IMR-90 (cell line): Measurements from ENCODE around the gene NKAIN4. TPM values are rescaled to one million over a fixed set of nuclear protein-coding genes. Genes with fewer than 3 reads are reported as not detected.

Experiments used
- ATAC-seq: fragments of 200-7000 bp; cut with Tn5 transposase; 2 replicates; pipeline ENCODE4 v1.9.1; 2020; ENCODE audit warnings: low read depth, mild to moderate bottlenecking, moderate library complexity
- BruUV-seq: library from RNA; stranded (reverse); fragments of 400-500 nt; replicated peaks from 2 replicates; lab custom pipeline; 2021; lab: Mats Ljungman, UMichigan
- CTCF ChIA-PET: fragments of 300-600 bp; formaldehyde crosslinking; extraction: SDS; loops from one replicate; lab custom pipeline; 2021; ENCODE audit warnings: antibody characterized with exemption; lab: Yijun Ruan, JAX
- POLR2A ChIA-PET: fragments of 300-600 bp; sonication (Branson Sonifier 250); formaldehyde crosslinking; loops from one replicate; lab custom pipeline; 2022; ENCODE audit warnings: antibody characterized with exemption; ENCODE audit not compliant: unreplicated experiment; lab: Charles Lee
- DNase-seq: peaks from one replicate; pipeline ENCODE4 v3.0.0; 2013
- H2AFZ ChIP-seq: replicated peaks from 2 replicates; pipeline ENCODE3; 2013; ENCODE audit warnings: low read length, mild to moderate bottlenecking; ENCODE audit not compliant: poor library complexity
- H2AK5ac ChIP-seq: 2 replicates; pipeline ENCODE4 v1.6.1; 2013; ENCODE audit warnings: low read depth, low read length, inconsistent platforms
- H2AK9ac ChIP-seq: replicated peaks from 2 replicates; pipeline ENCODE3; 2013; ENCODE audit warnings: mild to moderate bottlenecking, low read depth, low read length, moderate library complexity; ENCODE audit not compliant: poor library complexity
- H2BK120ac ChIP-seq: 2 replicates; pipeline ENCODE4 v1.6.1; 2013; ENCODE audit warnings: low read depth, low read length, inconsistent platforms
- H2BK15ac ChIP-seq: 3 replicates; pipeline ENCODE4 v1.6.1; 2013; ENCODE audit warnings: low read depth, low read length, inconsistent platforms
- H2BK20ac ChIP-seq: 2 replicates; pipeline ENCODE4 v1.6.1; 2013; ENCODE audit warnings: low read depth, mild to moderate bottlenecking, inconsistent platforms, low read length, moderate library complexity
- H2BK5ac ChIP-seq: 2 replicates; pipeline ENCODE4 v1.6.1; 2013; ENCODE audit warnings: mild to moderate bottlenecking, low read depth, low read length, inconsistent platforms; ENCODE audit not compliant: poor library complexity, severe bottlenecking
- H3K14ac ChIP-seq: replicated peaks from 2 replicates; pipeline ENCODE4 v1.6.1; 2013; ENCODE audit warnings: low read depth, low read length, inconsistent platforms
- H3K18ac ChIP-seq: 2 replicates; pipeline ENCODE4 v1.6.1; 2013; ENCODE audit warnings: low read depth, low read length, control low read depth
- H3K23ac ChIP-seq: 2 replicates; pipeline ENCODE4 v1.6.1; 2013; ENCODE audit warnings: low read depth, low read length, inconsistent platforms
- H3K27ac ChIP-seq: 2 replicates; pipeline ENCODE4 v1.5.1; 2013; ENCODE audit warnings: mild to moderate bottlenecking, control low read depth, low read length; ENCODE audit not compliant: insufficient read depth
- H3K27me3 ChIP-seq: 2 replicates; pipeline ENCODE4 v1.6.1; 2013; ENCODE audit warnings: low read length; ENCODE audit not compliant: control insufficient read depth, insufficient read depth
- H3K36me3 ChIP-seq: 2 replicates; pipeline ENCODE4 v1.6.1; 2013; ENCODE audit warnings: low read length, mixed read lengths; ENCODE audit not compliant: control insufficient read depth, insufficient read depth
- H3K4ac ChIP-seq: 2 replicates; pipeline ENCODE4 v1.6.1; 2013; ENCODE audit warnings: low read depth, low read length, inconsistent platforms
- H3K4me1 ChIP-seq: 2 replicates; pipeline ENCODE4 v1.6.1; 2013; ENCODE audit warnings: low read length, mixed read lengths; ENCODE audit not compliant: control insufficient read depth, insufficient read depth
- H3K4me2 ChIP-seq: 2 replicates; pipeline ENCODE4 v1.6.1; 2013; ENCODE audit warnings: low read depth, mild to moderate bottlenecking, control low read depth, low read length, moderate library complexity
- H3K4me3 ChIP-seq: 2 replicates; pipeline ENCODE4 v1.5.1; 2013; ENCODE audit warnings: low read depth, mild to moderate bottlenecking, control low read depth, low read length, moderate library complexity; ENCODE audit not compliant: insufficient read depth
- H3K56ac ChIP-seq: 2 replicates; pipeline ENCODE4 v1.6.1; 2013; ENCODE audit warnings: low read length, inconsistent platforms; ENCODE audit not compliant: insufficient read depth; ENCODE audit errors: extremely low read depth
- H3K79me1 ChIP-seq, 2 experiments: 2 replicates each; pipeline ENCODE4 v1.6.1; 2013; ENCODE audit warnings: low read length in 2 of 2, inconsistent platforms in 1 of 2, low read depth in 1 of 2
- H3K9ac ChIP-seq: 2 replicates; pipeline ENCODE4 v1.6.1; 2013; ENCODE audit warnings: low read depth, low read length, control low read depth
- H3K9me1 ChIP-seq: 2 replicates; pipeline ENCODE4 v1.6.1; 2013; ENCODE audit warnings: low read length, inconsistent platforms; ENCODE audit not compliant: insufficient read depth
- H3K9me3 ChIP-seq: 2 replicates; pipeline ENCODE4 v1.6.1; 2013; ENCODE audit warnings: low read length; ENCODE audit not compliant: control insufficient read depth, insufficient read depth
- H4K20me1 ChIP-seq: 2 replicates; pipeline ENCODE4 v1.6.1; 2013; ENCODE audit warnings: low read length, inconsistent platforms; ENCODE audit not compliant: insufficient read depth
- H4K5ac ChIP-seq: 2 replicates; pipeline ENCODE4 v1.6.1; 2013; ENCODE audit warnings: mild to moderate bottlenecking, low read depth, low read length, control low read depth
- H4K8ac ChIP-seq, 2 experiments: 2 replicates each; pipeline ENCODE4 v1.6.1; 2013; ENCODE audit warnings: low read depth in 2 of 2, low read length in 2 of 2, control low read depth in 1 of 2, inconsistent platforms in 1 of 2
- H4K91ac ChIP-seq: 2 replicates; pipeline ENCODE4 v1.6.1; 2013; ENCODE audit warnings: low read depth, low read length, inconsistent platforms; ENCODE audit not compliant: insufficient read depth
- BHLHE40 ChIP-seq: fragments of 150-350 bp; IDR thresholded peaks from 2 replicates; pipeline ENCODE4 v1.6.1; 2016; ENCODE audit warnings: mild to moderate bottlenecking, low read depth, low read length
- CEBPB ChIP-seq: IDR thresholded peaks from 2 replicates; pipeline ENCODE4 v1.6.1; 2012; ENCODE audit warnings: low read depth, low read length, improper control_type of control experiment
- MXI1 ChIP-seq: IDR thresholded peaks from 2 replicates; pipeline ENCODE4 v1.6.1; 2012; ENCODE audit warnings: low read depth, mild to moderate bottlenecking, low read length, moderate library complexity, borderline replicate concordance
- SMC3 ChIP-seq: fragments of 150-350 bp; IDR thresholded peaks from 2 replicates; pipeline ENCODE4 v1.6.1; 2016; ENCODE audit warnings: low read depth, mild to moderate bottlenecking, antibody characterized with exemption, low read length, moderate library complexity
- WGBS, 2 experiments: methylation state at CpG; one replicate each; pipeline versions ENCODE4 v1.1.5 to v1.1.7; 2013; ENCODE audit warnings: missing lambda C conversion rate in 2 of 2; ENCODE audit not compliant: insufficient read length in 1 of 2; ENCODE audit errors: extremely low coverage in 2 of 2; 5-methylcytosine and 5-hydroxymethylcytosine counted together
- dilution Hi-C: fragments of 300-500 bp; cut with HindIII; formaldehyde crosslinking; loops from one replicate; pipeline ENCODE4 v1.14.3; 2018; ENCODE audit warnings: low sequenced_read_pairs; ENCODE audit not compliant: unreplicated experiment
- in situ Hi-C: fragments of 300-500 bp; cut with MboI; formaldehyde crosslinking; loops from 3 replicates; pipeline ENCODE4 v1.14.3; 2019; ENCODE audit warnings: low sequenced_read_pairs, inconsistent platforms, mixed read lengths
- intact Hi-C: fragments of 100-400 bp; cut with micrococcal nuclease; formaldehyde crosslinking; loops from 2 replicates; pipeline ENCODE4 v1.10.0; 2022
- polyA plus RNA-seq, 3 experiments: library from polyadenylated mRNA; depleted of rRNA; stranded (reverse); fragments of >200 nt; gene quantifications; 2 replicates each; pipeline ENCODE4 v1.2.3, GENCODE V29; 2012; ENCODE audit warnings: low replicate concordance in 1 of 3
- total RNA-seq: library from RNA; depleted of rRNA; stranded (reverse); fragments of >200 nt; gene quantifications from 2 replicates; pipeline ENCODE4 v1.2.3, GENCODE V29; 2012
- TF ChIP-seq, protein P1 (sequence below): fragments of 150-350 bp; IDR thresholded peaks from 2 replicates; pipeline ENCODE4 v1.6.1; 2016; ENCODE audit warnings: low read depth, mild to moderate bottlenecking, low read length, moderate library complexity, borderline replicate concordance

NKAIN4 gene
- total and polyA plus RNA-seq, 2 of the 4 experiments (the other 2 are of a cell fraction), result not detected

DNA sequence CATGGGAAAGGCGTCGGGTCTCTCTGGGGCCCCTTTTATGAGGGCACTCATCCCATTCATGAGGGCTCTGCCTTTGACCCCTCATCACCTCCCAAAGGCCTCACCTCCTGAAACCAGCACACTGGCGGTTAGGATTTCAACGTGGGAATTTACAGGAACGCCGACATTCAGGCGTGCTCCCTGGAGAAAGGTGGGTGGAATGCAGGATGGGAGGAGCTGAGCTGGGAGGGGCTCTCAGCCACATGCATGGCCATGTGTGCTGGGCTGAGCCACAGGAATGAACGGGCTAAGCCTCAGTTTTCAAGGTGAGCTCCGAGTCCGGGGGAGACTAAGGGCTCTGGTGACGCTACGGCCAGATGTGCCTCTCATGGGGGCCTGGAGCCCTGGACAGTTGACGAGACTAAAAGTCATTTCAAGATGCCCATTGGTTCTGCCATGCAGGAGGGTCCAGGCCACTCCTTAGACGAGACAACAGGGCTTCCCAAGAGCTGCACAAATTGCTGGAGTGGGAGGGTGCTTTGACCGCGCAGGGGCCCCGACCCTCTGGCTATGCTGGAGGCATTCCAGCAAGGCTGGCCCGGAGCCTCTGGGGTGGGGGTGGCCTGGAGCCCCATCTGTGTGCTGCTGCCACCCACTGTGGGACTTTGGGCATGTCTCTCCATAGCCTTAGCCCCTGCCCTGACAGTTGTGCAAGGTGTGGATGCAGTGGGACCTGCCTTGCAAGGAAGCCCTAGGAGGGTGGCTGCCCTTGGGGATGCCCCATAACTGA is 14.6 kb upstream of the NKAIN4 start:
- H2BK120ac ChIP-seq, result no peak overlapping the region
- H3K36me3 ChIP-seq, result no peaks in the 10 kb centered on the region
- no peak overlapping the region for H4K91ac ChIP-seq
- H2AK5ac ChIP-seq, result no peak overlapping the region
- dilution Hi-C loops (no loop called here), intact Hi-C loops (no loop called here), in situ Hi-C loops (no loop called here)
- H3K27ac ChIP-seq, result no peak overlapping the region
- no TSS peak for BruUV-seq
- TF ChIP-seq CEBPB (no peak), SMC3 (no peak), BHLHE40 (no peak), MXI1 (no peak)
- TF ChIP-seq, protein P1, sequence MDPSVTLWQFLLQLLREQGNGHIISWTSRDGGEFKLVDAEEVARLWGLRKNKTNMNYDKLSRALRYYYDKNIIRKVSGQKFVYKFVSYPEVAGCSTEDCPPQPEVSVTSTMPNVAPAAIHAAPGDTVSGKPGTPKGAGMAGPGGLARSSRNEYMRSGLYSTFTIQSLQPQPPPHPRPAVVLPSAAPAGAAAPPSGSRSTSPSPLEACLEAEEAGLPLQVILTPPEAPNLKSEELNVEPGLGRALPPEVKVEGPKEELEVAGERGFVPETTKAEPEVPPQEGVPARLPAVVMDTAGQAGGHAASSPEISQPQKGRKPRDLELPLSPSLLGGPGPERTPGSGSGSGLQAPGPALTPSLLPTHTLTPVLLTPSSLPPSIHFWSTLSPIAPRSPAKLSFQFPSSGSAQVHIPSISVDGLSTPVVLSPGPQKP, result no peak
- ATAC-seq, result no peak
- no peak overlapping the region for H3K4ac ChIP-seq
- H4K20me1 ChIP-seq, result peaks cover 8% of the 10 kb centered on the region
- no peak overlapping the region for H3K4me2 ChIP-seq
- ChIA-PET POLR2A (no interaction called here), CTCF (no interaction called here)
- H3K23ac ChIP-seq, result no peak overlapping the region
- 0 out of 2 replicates have a peak, but pooled peaks cover 2% of the 10 kb centered on the region for H3K9me1 ChIP-seq
- no peak overlapping the region for H3K18ac ChIP-seq
- H3K27me3 ChIP-seq, result peaks cover 25% of the 10 kb centered on the region
- no peaks in the 10 kb centered on the region for H3K9me3 ChIP-seq
- peaks cover 3% of the 10 kb centered on the region for H3K4me1 ChIP-seq
- no peak overlapping the region for H2AFZ ChIP-seq
- 50% methylated on average over 2 of the region's 18 CpGs; no CpG with 5 or more reads in 1 of the 2 experiments for WGBS, 2 experiments
- H3K9ac ChIP-seq, result no peak overlapping the region
- H4K5ac ChIP-seq, result no peak overlapping the region
- H3K79me1 ChIP-seq, result peaks cover 0 to 15% of the 10 kb centered on the region in 2 experiments; a peak in 3 of 4 replicates
- H2BK15ac ChIP-seq, result no peak overlapping the region
- no peak for DNase-seq
- no peak overlapping the region for H2AK9ac ChIP-seq
- H4K8ac ChIP-seq, result no peak overlapping the region
- H3K14ac ChIP-seq, result no peak overlapping the region
- H3K56ac ChIP-seq, result no peak overlapping the region
- H2BK20ac ChIP-seq, result no peak overlapping the region
- H3K4me3 ChIP-seq, result no peak overlapping the region
- no peak overlapping the region for H2BK5ac ChIP-seq
